ENCODE data around the gene PPIF.

Gene PPIF

GRCh38 chr10:79376078-79376628, 28.9 kb downstream of the PPIF start:
- DNase-seq = no peak

- DNase-seq = no peak
Observed at GRCh38 chr10:79376751-79377556, 29.7 kb downstream of the PPIF start.

GRCh38 chr10:79377557-79378382, 30.5 kb downstream of the PPIF start:
- DNase-seq = no peak

- DNase-seq = no peak
Observed at GRCh38 chr10:79378383-79378646, 31.0 kb downstream of the PPIF start.

GRCh38 chr10:79378647-79379511, 31.6 kb downstream of the PPIF start:
- DNase-seq = no peak

GRCh38 chr10:79379512-79380124, 32.3 kb downstream of the PPIF start:
- no peak for DNase-seq

GRCh38 chr10:79380125-79380945, 33.1 kb downstream of the PPIF start:
- DNase-seq = no peak

- no peak for DNase-seq
Observed at GRCh38 chr10:79380946-79381721, 33.9 kb downstream of the PPIF start.

- peak; percentile 72 for DNase-seq
Observed at GRCh38 chr10:79381804-79382221, 34.5 kb downstream of the PPIF start.

GRCh38 chr10:79382491-79382941, 35.2 kb downstream of the PPIF start:
- no peak for DNase-seq

GRCh38 chr10:79383974-79384606, 36.8 kb downstream of the PPIF start:
- no peak for DNase-seq

- no peak for DNase-seq
Observed at GRCh38 chr10:79384773-79385391, 37.6 kb downstream of the PPIF start.

- DNase-seq = no peak
Observed at GRCh38 chr10:79385392-79385795, 38.1 kb downstream of the PPIF start.

GRCh38 chr10:79385804-79386531, 38.7 kb downstream of the PPIF start:
- no peak for DNase-seq

- DNase-seq = no peak
Observed at GRCh38 chr10:79386637-79387465, 39.6 kb downstream of the PPIF start.

GRCh38 chr10:79387466-79387973, 40.3 kb downstream of the PPIF start:
- DNase-seq = no peak

GRCh38 chr10:79387974-79388850, 40.9 kb downstream of the PPIF start:
- DNase-seq = no peak
